GM04503 (cell line): ENCODE data around the gene SERPINA3.
"Not testable (repeated sequence)": the region's sequence is repeated elsewhere in the genome, so short reads cannot be mapped to it uniquely, and the experiment has no call there.

Experiments used
- DNase-seq: peaks from one replicate; pipeline ENCODE4 v3.0.0-alpha.2; 2012; ENCODE audit warnings: low read depth

Gene SERPINA3

GRCh38 chr14:94633121-94633520, 20.9 kb downstream of the SERPINA3 start:
- DNase-seq = no peak

- no peak for DNase-seq
These were observed 23.0 kb downstream of the SERPINA3 start for GRCh38 chr14:94635154-94635553.

- DNase-seq = no peak
These were observed 24.7 kb downstream of the SERPINA3 start for GRCh38 chr14:94636744-94637412.

GRCh38 chr14:94637814-94638213, 25.6 kb downstream of the SERPINA3 start:
- not testable (repeated sequence) for DNase-seq

- no peak for DNase-seq
These were observed 26.1 kb downstream of the SERPINA3 start for GRCh38 chr14:94638339-94638738.

GRCh38 chr14:94638961-94639817, 27.0 kb downstream of the SERPINA3 start:
- no peak for DNase-seq

GRCh38 chr14:94640721-94641631, 28.8 kb downstream of the SERPINA3 start:
- no peak for DNase-seq

- no peak for DNase-seq
These were observed 29.4 kb downstream of the SERPINA3 start for GRCh38 chr14:94641632-94641955.

- no peak for DNase-seq
These were observed 31.3 kb downstream of the SERPINA3 start for GRCh38 chr14:94643316-94644101.

GRCh38 chr14:94644102-94644535, 31.9 kb downstream of the SERPINA3 start:
- no peak for DNase-seq

- no peak for DNase-seq
These were observed 33.9 kb downstream of the SERPINA3 start for GRCh38 chr14:94646066-94646465.

GRCh38 chr14:94646481-94646880, 34.3 kb downstream of the SERPINA3 start:
- no peak for DNase-seq

- no peak for DNase-seq
These were observed 36.6 kb downstream of the SERPINA3 start for GRCh38 chr14:94648801-94649200.

GRCh38 chr14:94649543-94650443, 37.6 kb downstream of the SERPINA3 start:
- no peak for DNase-seq

GRCh38 chr14:94650444-94650775, 38.2 kb downstream of the SERPINA3 start:
- no peak for DNase-seq

GRCh38 chr14:94650806-94651805, 38.9 kb downstream of the SERPINA3 start:
- no peak for DNase-seq

- no peak for DNase-seq
These were observed 41.1 kb downstream of the SERPINA3 start for GRCh38 chr14:94653321-94653720.

GRCh38 chr14:94654071-94654861, 42.1 kb downstream of the SERPINA3 start:
- no peak for DNase-seq
